HepG2 (cell line): ENCODE data around the gene HEMK1. TPM values are rescaled to one million over a fixed set of nuclear protein-coding genes. Genes with fewer than 3 reads are reported as not detected.
A peak's percentile ranks its signal among the peaks of the same experiment; 100 is the strongest.

Experiments used
- ATF7 ChIP-seq, 2 experiments: fragments of 450-650 bp in 1 of 2; sonication (generic) in 1 of 2; formaldehyde crosslinking in 1 of 2; IDR thresholded peaks; 2 replicates each; pipeline versions ENCODE4 v1.4.0 to v1.6.1; 2016 to 2020; ENCODE audit warnings: antibody characterized with exemption in 1 of 2, mild to moderate bottlenecking in 1 of 2, missing genetic modification reagents in 1 of 2
- CERS6 ChIP-seq: sonication (generic); formaldehyde crosslinking; IDR thresholded peaks from 2 replicates; pipeline ENCODE4 v1.5.0; 2020; ENCODE audit warnings: missing genetic modification reagents
- HDAC2 ChIP-seq: sonication (generic); formaldehyde crosslinking; IDR thresholded peaks from 2 replicates; pipeline ENCODE4 v1.4.0; 2020; ENCODE audit warnings: missing genetic modification reagents
- HMGA1 ChIP-seq: sonication (generic); formaldehyde crosslinking; conservative IDR thresholded peaks from 2 replicates; pipeline ENCODE4 v1.4.0; 2020; ENCODE audit warnings: missing genetic modification reagents
- KDM4B ChIP-seq: sonication (generic); formaldehyde crosslinking; IDR thresholded peaks from 2 replicates; pipeline ENCODE4 v1.4.0; 2020; ENCODE audit warnings: missing genetic modification reagents
- MXD4 ChIP-seq: IDR thresholded peaks from 2 replicates; pipeline ENCODE4 v1.6.1; 2016; ENCODE audit warnings: mild to moderate bottlenecking, missing biosample characterization, missing genetic modification reagents
- NCOR1 ChIP-seq: fragments of 200-600 bp; sonication (generic); IDR thresholded peaks from 2 replicates; pipeline ENCODE4 v1.7.0; 2017; ENCODE audit warnings: antibody characterized with exemption, low read length, borderline replicate concordance
- SNAPC2 ChIP-seq: sonication (generic); formaldehyde crosslinking; IDR thresholded peaks from 2 replicates; pipeline ENCODE4 v1.8.1; 2022; ENCODE audit warnings: mild to moderate bottlenecking, missing genetic modification reagents
- THAP8 ChIP-seq: sonication (generic); formaldehyde crosslinking; IDR thresholded peaks from 2 replicates; pipeline ENCODE4 v1.5.1; 2020; ENCODE audit warnings: missing genetic modification reagents, mild to moderate bottlenecking, borderline replicate concordance
- TOE1 ChIP-seq: sonication (generic); formaldehyde crosslinking; IDR thresholded peaks from 2 replicates; pipeline ENCODE4 v1.4.0; 2020; ENCODE audit warnings: mild to moderate bottlenecking, missing genetic modification reagents
- ZBED4 ChIP-seq: sonication (generic); formaldehyde crosslinking; IDR thresholded peaks from 2 replicates; pipeline ENCODE4 v1.4.0; 2020; ENCODE audit warnings: missing genetic modification reagents, borderline replicate concordance
- ZNF121 ChIP-seq: sonication (generic); formaldehyde crosslinking; IDR thresholded peaks from 2 replicates; pipeline ENCODE4 v1.5.0; 2020; ENCODE audit warnings: mild to moderate bottlenecking, missing genetic modification reagents
- ZNF205 ChIP-seq: IDR thresholded peaks from 2 replicates; pipeline ENCODE4 v1.6.1; 2018; ENCODE audit warnings: missing biosample characterization, missing genetic modification reagents
- polyA plus RNA-seq, 8 experiments: library from polyadenylated mRNA; depleted of rRNA in 3 of 8; stranded (reverse) in 7 of 8; unstranded in 1 of 8; fragments of >200 nt; fragmentation: Illumina TruSeq in 4 of 8; extraction: Trizol in 4 of 8; gene quantifications; 2 replicates each; pipeline versions ENCODE4 v1.2.1 to v1.2.3, GENCODE V29; 2011 to 2016; ENCODE audit warnings: low read depth in 4 of 8, missing spikeins in 1 of 8, mixed read lengths in 1 of 8; ENCODE audit not compliant: insufficient read depth in 1 of 8
- total RNA-seq, 5 experiments: library from RNA; depleted of rRNA; stranded (reverse); fragments of >200 nt; fragmentation: Illumina TruSeq; extraction: Trizol; gene quantifications; 2 replicates each; pipeline ENCODE4 v1.2.3, GENCODE V29; 2016; ENCODE audit warnings: low read depth in 1 of 5
- TF ChIP-seq, protein P1 (sequence below): sonication (generic); formaldehyde crosslinking; IDR thresholded peaks from 2 replicates; pipeline ENCODE4 v1.8.1; 2022; ENCODE audit warnings: mild to moderate bottlenecking, missing genetic modification reagents
- TF ChIP-seq, protein P2 (sequence below): sonication (generic); formaldehyde crosslinking; IDR thresholded peaks from 2 replicates; pipeline ENCODE4 v1.5.1; 2020; ENCODE audit warnings: missing genetic modification reagents, mild to moderate bottlenecking, borderline replicate concordance
- TF ChIP-seq, protein P3 (sequence below): sonication (generic); formaldehyde crosslinking; IDR thresholded peaks from 2 replicates; pipeline ENCODE4 v1.4.0; 2020; ENCODE audit warnings: mild to moderate bottlenecking, low read depth, missing genetic modification reagents
- TF ChIP-seq, protein P4 (sequence below): sonication (generic); formaldehyde crosslinking; IDR thresholded peaks from 2 replicates; pipeline ENCODE4 v1.9.0; 2021; ENCODE audit warnings: missing genetic modification reagents, mild to moderate bottlenecking, borderline replicate concordance

HEMK1 gene
- total and polyA plus RNA-seq, 2 of the 13 experiments (the other 11 are each of a cell fraction or from before 2014, with no cell fraction given) = 9.8 to 12.6 TPM

GRCh38 chr3:50568947-50569749 is at the start of gene HEMK1 (continued):
- TF ChIP-seq ZBED4 (CRISPR knock-in tag) = peak; percentile 76
- TF ChIP-seq HMGA1 (CRISPR knock-in tag) = no peak
- TF ChIP-seq, protein P1, sequence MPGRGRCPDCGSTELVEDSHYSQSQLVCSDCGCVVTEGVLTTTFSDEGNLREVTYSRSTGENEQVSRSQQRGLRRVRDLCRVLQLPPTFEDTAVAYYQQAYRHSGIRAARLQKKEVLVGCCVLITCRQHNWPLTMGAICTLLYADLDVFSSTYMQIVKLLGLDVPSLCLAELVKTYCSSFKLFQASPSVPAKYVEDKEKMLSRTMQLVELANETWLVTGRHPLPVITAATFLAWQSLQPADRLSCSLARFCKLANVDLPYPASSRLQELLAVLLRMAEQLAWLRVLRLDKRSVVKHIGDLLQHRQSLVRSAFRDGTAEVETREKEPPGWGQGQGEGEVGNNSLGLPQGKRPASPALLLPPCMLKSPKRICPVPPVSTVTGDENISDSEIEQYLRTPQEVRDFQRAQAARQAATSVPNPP (CRISPR knock-in tag) = no peak
- TF ChIP-seq, protein P2, sequence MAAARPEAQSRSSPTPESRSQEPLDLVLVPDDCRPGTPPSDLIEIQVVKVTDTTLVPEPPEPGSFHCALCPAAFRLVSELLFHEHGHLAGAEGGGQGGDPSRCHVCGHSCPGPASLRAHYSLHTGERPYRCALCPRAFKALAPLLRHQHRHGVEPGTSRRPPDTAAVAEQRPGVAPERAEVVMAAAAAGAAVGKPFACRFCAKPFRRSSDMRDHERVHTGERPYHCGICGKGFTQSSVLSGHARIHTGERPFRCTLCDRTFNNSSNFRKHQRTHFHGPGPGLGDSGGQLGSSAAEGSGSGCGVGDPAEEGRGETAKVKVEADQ (CRISPR knock-in tag) = peak; percentile 56; the same call in 1 of the 2 replicates
- no peak for TF ChIP-seq ATF7 (IDR thresholded peaks at IDR 0.05)
- no peak; the same call in 1 of the 2 replicates for TF ChIP-seq ATF7 (CRISPR knock-in tag; IDR thresholded peaks at IDR 0.05)
- no peak; the same call in 1 of the 2 replicates for TF ChIP-seq KDM4B
- no peak for TF ChIP-seq CERS6 (CRISPR knock-in tag)
- TF ChIP-seq, protein P3, sequence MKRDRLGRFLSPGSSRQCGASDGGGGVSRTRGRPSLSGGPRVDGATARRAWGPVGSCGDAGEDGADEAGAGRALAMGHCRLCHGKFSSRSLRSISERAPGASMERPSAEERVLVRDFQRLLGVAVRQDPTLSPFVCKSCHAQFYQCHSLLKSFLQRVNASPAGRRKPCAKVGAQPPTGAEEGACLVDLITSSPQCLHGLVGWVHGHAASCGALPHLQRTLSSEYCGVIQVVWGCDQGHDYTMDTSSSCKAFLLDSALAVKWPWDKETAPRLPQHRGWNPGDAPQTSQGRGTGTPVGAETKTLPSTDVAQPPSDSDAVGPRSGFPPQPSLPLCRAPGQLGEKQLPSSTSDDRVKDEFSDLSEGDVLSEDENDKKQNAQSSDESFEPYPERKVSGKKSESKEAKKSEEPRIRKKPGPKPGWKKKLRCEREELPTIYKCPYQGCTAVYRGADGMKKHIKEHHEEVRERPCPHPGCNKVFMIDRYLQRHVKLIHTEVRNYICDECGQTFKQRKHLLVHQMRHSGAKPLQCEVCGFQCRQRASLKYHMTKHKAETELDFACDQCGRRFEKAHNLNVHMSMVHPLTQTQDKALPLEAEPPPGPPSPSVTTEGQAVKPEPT (CRISPR knock-in tag) = peak; percentile 92; the same call in 1 of the 2 replicates
- TF ChIP-seq ZNF121 (CRISPR knock-in tag) = 0 out of 2 replicates have a peak, but pooled peaks have one; percentile 36
- peak; percentile 83; the same call in 1 of the 2 replicates for TF ChIP-seq ZNF205 (CRISPR knock-in tag)
- TF ChIP-seq, protein P4, sequence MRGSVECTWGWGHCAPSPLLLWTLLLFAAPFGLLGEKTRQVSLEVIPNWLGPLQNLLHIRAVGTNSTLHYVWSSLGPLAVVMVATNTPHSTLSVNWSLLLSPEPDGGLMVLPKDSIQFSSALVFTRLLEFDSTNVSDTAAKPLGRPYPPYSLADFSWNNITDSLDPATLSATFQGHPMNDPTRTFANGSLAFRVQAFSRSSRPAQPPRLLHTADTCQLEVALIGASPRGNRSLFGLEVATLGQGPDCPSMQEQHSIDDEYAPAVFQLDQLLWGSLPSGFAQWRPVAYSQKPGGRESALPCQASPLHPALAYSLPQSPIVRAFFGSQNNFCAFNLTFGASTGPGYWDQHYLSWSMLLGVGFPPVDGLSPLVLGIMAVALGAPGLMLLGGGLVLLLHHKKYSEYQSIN (CRISPR knock-in tag) = no peak
- no peak; the same call in 1 of the 2 replicates for TF ChIP-seq NCOR1
- peak; percentile 46; the same call in 1 of the 2 replicates for TF ChIP-seq TOE1 (CRISPR knock-in tag)
- no peak for TF ChIP-seq SNAPC2 (CRISPR knock-in tag)
- TF ChIP-seq THAP8 (CRISPR knock-in tag) = no peak
- no peak for TF ChIP-seq MXD4
- TF ChIP-seq HDAC2 (CRISPR knock-in tag) = peak; percentile 52
